Endothelial cell of umbilical vein (primary cell): ENCODE data around the gene ECPAS. TPM values are rescaled to one million over a fixed set of nuclear protein-coding genes. Genes with fewer than 3 reads are reported as not detected.

Experiments used
- BruUV-seq: library from RNA; stranded (reverse); fragments of 400-500 nt; replicated peaks from 2 replicates; lab custom pipeline; 2021; lab: Mats Ljungman, UMichigan
- CTCF ChIA-PET: fragments of 300-600, 350-600 bp; sonication (Branson Sonifier 250); formaldehyde crosslinking; loops from one replicate; lab custom pipeline; 2021; ENCODE audit warnings: antibody characterized with exemption, inconsistent platforms; lab: Charles Lee
- POLR2A ChIA-PET: fragments of 300-600, 350-600 bp; sonication (Branson Sonifier 250); formaldehyde crosslinking; loops from one replicate; lab custom pipeline; 2021; ENCODE audit warnings: antibody characterized with exemption, inconsistent platforms; lab: Charles Lee
- DNase-seq: peaks from one replicate; pipeline ENCODE4 v3.0.0-alpha.2; 2011; ENCODE audit warnings: low read depth, low spot score
- FAIRE-seq: peaks from 2 replicates; lab custom pipeline; 2011; peaks lifted over from hg19 to GRCh38; lab: Jason Lieb, UNC
- H2AFZ ChIP-seq: 2 replicates; pipeline ENCODE4 v1.6.0; 2012; ENCODE audit warnings: low read depth, low read length, control low read depth, inconsistent platforms
- H3K27ac ChIP-seq: 2 replicates; pipeline ENCODE4 v1.5.1; 2011; ENCODE audit warnings: low read depth, mild to moderate bottlenecking, control low read depth, low read length, moderate library complexity; ENCODE audit not compliant: insufficient read depth
- H3K27me3 ChIP-seq, 2 experiments: 2 replicates each; pipeline versions ENCODE4 v1.6.0 to v1.6.1; 2011; ENCODE audit warnings: low read length in 2 of 2, mixed read lengths in 1 of 2; ENCODE audit not compliant: control insufficient read depth in 2 of 2, insufficient read depth in 2 of 2
- H3K36me3 ChIP-seq, 2 experiments: 2 replicates in 1 of 2; 3 replicates in 1 of 2; pipeline ENCODE4 v1.5.1; 2011; ENCODE audit warnings: low read length in 2 of 2, mild to moderate bottlenecking in 1 of 2, moderate library complexity in 1 of 2; ENCODE audit not compliant: control insufficient read depth in 2 of 2, insufficient read depth in 2 of 2; ENCODE audit errors: extremely low read depth in 1 of 2
- H3K4me1 ChIP-seq: 3 replicates; pipeline ENCODE4 v1.5.1; 2011; ENCODE audit warnings: mild to moderate bottlenecking, low read length; ENCODE audit not compliant: control insufficient read depth, insufficient read depth; ENCODE audit errors: extremely low read depth
- H3K4me2 ChIP-seq: 2 replicates; pipeline ENCODE4 v1.6.1; 2011; ENCODE audit warnings: low read length, control low read depth, mixed read lengths; ENCODE audit not compliant: insufficient read depth
- H3K4me3 ChIP-seq, 3 experiments: fragments of 200-600 bp in 1 of 3; sonication (generic), shearing (Covaris generic) in 1 of 3; replicated peaks in 1 of 3; 2 replicates each; pipeline ENCODE4 v1.5.1; 2011 to 2016; ENCODE audit warnings: control low read depth in 3 of 3, low read length in 3 of 3, mild to moderate bottlenecking in 2 of 3, inconsistent platforms in 1 of 3, low read depth in 1 of 3, moderate library complexity in 1 of 3; ENCODE audit not compliant: insufficient read depth in 1 of 3
- H3K79me2 ChIP-seq: 2 replicates; pipeline ENCODE4 v1.6.0; 2012; ENCODE audit warnings: low read length, inconsistent platforms; ENCODE audit not compliant: control insufficient read depth, insufficient read depth
- H3K9ac ChIP-seq: replicated peaks from 2 replicates; pipeline ENCODE3; 2011; ENCODE audit warnings: low read length, control low read depth; ENCODE audit not compliant: insufficient read depth; ENCODE audit errors: extremely low read depth
- H3K9me1 ChIP-seq: replicated peaks from 3 replicates; pipeline ENCODE4 v1.6.0; 2011; ENCODE audit warnings: mild to moderate bottlenecking, low read length; ENCODE audit not compliant: control insufficient read depth, insufficient read depth; ENCODE audit errors: extremely low read depth
- H3K9me3 ChIP-seq: replicated peaks from 2 replicates; pipeline ENCODE4 v1.5.1; 2012; ENCODE audit warnings: low read length, inconsistent platforms; ENCODE audit not compliant: control insufficient read depth, insufficient read depth
- H4K20me1 ChIP-seq: replicated peaks from 2 replicates; pipeline ENCODE3; 2011; ENCODE audit warnings: mild to moderate bottlenecking, low read length; ENCODE audit not compliant: control insufficient read depth, insufficient read depth; ENCODE audit errors: extremely low read depth
- CTCF ChIP-seq, 2 donors: IDR thresholded peaks; 1 replicate in 1 of 2; 2 replicates in 1 of 2; pipeline ENCODE4 v1.5.1; 2011; ENCODE audit warnings: low read length in 2 of 2, mild to moderate bottlenecking in 2 of 2, moderate library complexity in 2 of 2, control low read depth in 1 of 2, inconsistent platforms in 1 of 2, low read depth in 1 of 2; ENCODE audit not compliant: insufficient read depth in 1 of 2; ENCODE audit errors: extremely low read depth in 1 of 2
- EZH2 ChIP-seq: IDR thresholded peaks from 2 replicates; pipeline ENCODE4 v1.6.1; 2012; ENCODE audit warnings: borderline replicate concordance, low read depth, mild to moderate bottlenecking, moderate library complexity, low read length, inconsistent platforms; ENCODE audit not compliant: severe bottlenecking
- FOS ChIP-seq: IDR thresholded peaks from 2 replicates; pipeline ENCODE4 v1.6.1; 2011; ENCODE audit warnings: mild to moderate bottlenecking, low read length, moderate library complexity, borderline replicate concordance; ENCODE audit not compliant: insufficient read depth
- GATA2 ChIP-seq: IDR thresholded peaks from 2 replicates; pipeline ENCODE4 v1.7.0; 2011; ENCODE audit warnings: low read depth, mild to moderate bottlenecking, moderate library complexity, mixed read lengths, low read length; ENCODE audit not compliant: insufficient read length, insufficient read depth
- JUN ChIP-seq: IDR thresholded peaks from 2 replicates; pipeline ENCODE4 v1.6.1; 2011; ENCODE audit warnings: borderline replicate concordance, low read depth; ENCODE audit not compliant: insufficient read length, insufficient read depth
- MAX ChIP-seq: IDR thresholded peaks from 2 replicates; pipeline ENCODE4 v1.6.1; 2011; ENCODE audit not compliant: insufficient read depth, insufficient read length
- MYC ChIP-seq: IDR thresholded peaks from one replicate; pipeline ENCODE4 v1.6.1; 2011; ENCODE audit warnings: mild to moderate bottlenecking, low read depth, low read length
- POLR2A ChIP-seq: IDR thresholded peaks from 2 replicates; pipeline ENCODE4 v1.6.1; 2012; ENCODE audit warnings: low read depth, mild to moderate bottlenecking, control low read depth, low read length
- POLR2AphosphoS5 ChIP-seq: IDR thresholded peaks from 2 replicates; pipeline ENCODE4 v1.6.1; 2012; ENCODE audit warnings: low read depth, mild to moderate bottlenecking, control low read depth, low read length, moderate library complexity; ENCODE audit not compliant: insufficient read depth
- dilution Hi-C: fragments of 300-500 bp; cut with MboI; formaldehyde crosslinking; loops from one replicate; pipeline ENCODE4 v1.15.0; 2019; ENCODE audit warnings: low sequenced_read_pairs; ENCODE audit not compliant: extremely low pct_ligation_motif_present
- intact Hi-C: fragments of 100-400 bp; cut with micrococcal nuclease; formaldehyde crosslinking; loops from one replicate; pipeline ENCODE4 v1.10.0; 2022
- polyA plus RNA-seq, 4 experiments: library from polyadenylated mRNA; depleted of rRNA in 3 of 4; stranded (reverse) in 3 of 4; unstranded in 1 of 4; fragments of >200 nt; gene quantifications; 2 replicates each; pipeline versions ENCODE4 v1.2.1 to v1.2.3, GENCODE V29; 2011 to 2012; ENCODE audit warnings: missing spikeins in 1 of 4
- total RNA-seq: library from RNA; stranded (reverse); gene quantifications from 2 replicates; pipeline ENCODE4 v1.2.3, GENCODE V29; 2021

The ECPAS gene
- total and polyA plus RNA-seq, 2 donors (not counting 3 experiments of a cell fraction or from before 2014, with no cell fraction given): 17.9 to 89.3 TPM

- peaks cover 5% of the 10 kb centered on the region for H3K79me2 ChIP-seq
- no peak overlapping the region for H3K9ac ChIP-seq
- no peak overlapping the region for H3K4me3 ChIP-seq
- H3K4me1 ChIP-seq: no peaks in the 10 kb centered on the region
- ChIA-PET POLR2A (no interaction called here), CTCF (no interaction called here)
- peaks cover 11 to 12% of the 10 kb centered on the region in 2 experiments for H3K36me3 ChIP-seq
- no peak overlapping the region for H2AFZ ChIP-seq
- no peaks in the 10 kb centered on the region for H3K9me3 ChIP-seq
- dilution Hi-C loops (no loop called here), intact Hi-C loops (no loop called here)
- no peak overlapping the region for H3K27ac ChIP-seq
- H4K20me1 ChIP-seq: no peaks in the 10 kb centered on the region
- H3K4me2 ChIP-seq: no peak overlapping the region
- no peaks in the 10 kb centered on the region for H3K27me3 ChIP-seq
- no peaks in the 10 kb centered on the region for H3K9me1 ChIP-seq
- TF ChIP-seq POLR2A: no peak
- no peak for TF ChIP-seq MYC
- no peak for TF ChIP-seq GATA2
- no peak for TF ChIP-seq MAX
- TF ChIP-seq JUN: no peak
- no peak for TF ChIP-seq POLR2AphosphoS5
- no peak for TF ChIP-seq FOS
- TF ChIP-seq EZH2: no peak
- no peak for TF ChIP-seq CTCF (IDR thresholded peaks at IDR 0.05; ENCODE audit: extremely low read depth in 1 of 2, insufficient read depth in 1 of 2, low read depth in 1 of 2, low read length in 2 of 2)
- BruUV-seq: no TSS peak
- no peak for DNase-seq
- no peak for FAIRE-seq
These were observed 84.9 kb downstream of the ECPAS start for GRCh38 chr9:111399211-111399739.
